Astrocyte (in vitro differentiated cells and primary cell): ENCODE measurements around the gene TAAR9.

Source experiments
- CTCF ChIP-seq: IDR thresholded peaks from 2 replicates; pipeline ENCODE4 v1.5.1; 2011; ENCODE audit warnings: low read depth, mild to moderate bottlenecking, inconsistent platforms, low read length, moderate library complexity; ENCODE audit not compliant: insufficient read depth
- EZH2 ChIP-seq: IDR thresholded peaks from 2 replicates; pipeline ENCODE4 v1.6.1; 2012; ENCODE audit warnings: mild to moderate bottlenecking, low read length, inconsistent platforms; ENCODE audit not compliant: insufficient read depth

GRCh38 chr6:132567566-132567965 is 29.5 kb downstream of the TAAR9 start:
- TF ChIP-seq CTCF (no peak), EZH2 (no peak)
